Measurements from ENCODE around the gene SMIM14.
A peak's percentile ranks its signal among the peaks of the same experiment; 100 is the strongest.
"Not testable (repeated sequence)": the region's sequence is repeated elsewhere in the genome, so short reads cannot be mapped to it uniquely, and the experiment has no call there.

Gene SMIM14

DNA sequence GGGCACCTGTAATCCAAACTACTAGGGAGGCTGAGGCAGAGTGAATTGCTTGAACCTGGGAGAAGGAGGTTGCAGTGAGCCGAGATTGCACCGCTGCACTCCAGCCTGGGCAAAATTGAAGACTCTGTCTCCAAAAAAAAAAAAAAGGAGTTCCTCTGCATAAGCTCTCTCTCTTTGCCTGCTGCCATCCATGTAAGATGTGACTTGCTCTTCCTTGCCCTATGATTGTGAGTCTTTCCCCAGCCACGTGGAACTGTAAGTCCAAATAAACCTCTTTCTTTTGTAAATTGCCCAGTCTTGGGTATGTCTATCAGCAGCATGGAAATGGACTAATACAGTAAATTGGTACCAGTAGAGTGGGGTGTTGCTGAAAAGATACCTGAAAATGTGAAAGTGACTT, 106.4 kb downstream of the SMIM14 start:
- not testable (repeated sequence) for ATAC-seq, DNase-seq

DNA sequence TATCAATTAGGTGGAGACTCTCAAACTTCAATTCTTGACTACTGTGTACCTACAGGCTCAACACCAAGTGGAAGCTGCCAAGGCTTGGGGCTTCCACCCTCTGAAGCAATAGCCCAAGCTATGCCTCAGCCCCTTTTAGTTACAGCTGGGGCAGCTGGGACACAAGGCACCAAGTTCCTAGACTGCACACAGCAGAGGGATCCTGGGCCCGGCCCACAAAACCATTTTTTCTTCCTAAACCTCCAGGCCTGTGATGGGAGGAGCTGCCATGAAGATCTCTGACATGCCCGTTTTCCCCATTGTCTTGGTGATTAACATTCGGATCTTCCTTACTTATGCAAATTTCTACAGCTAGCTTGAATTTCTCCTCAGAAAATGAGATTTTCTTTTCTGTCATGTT, 108.0 kb downstream of the SMIM14 start:
- ATAC-seq = no peak
- no peak for DNase-seq

DNA sequence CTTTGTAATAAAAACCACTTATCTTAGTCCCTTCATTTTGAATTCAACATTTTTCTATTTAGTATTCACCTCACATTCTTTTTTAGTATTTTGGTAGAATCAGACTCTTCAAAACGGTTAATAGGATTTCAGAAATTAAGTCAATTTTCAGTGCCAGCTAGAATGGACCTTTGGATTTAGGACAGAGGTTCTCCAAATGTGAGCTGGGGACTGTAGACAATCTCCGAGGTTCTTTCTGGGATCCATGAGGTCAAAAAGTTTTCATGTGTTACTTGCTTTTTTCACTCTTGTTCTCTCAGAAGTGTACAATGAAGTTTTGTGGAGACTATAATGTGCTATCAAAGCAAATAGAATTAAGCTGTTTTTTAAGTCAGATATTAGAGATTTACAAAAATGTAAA, 109.1 kb downstream of the SMIM14 start:
- no peak for DNase-seq
- ATAC-seq = no peak

DNA sequence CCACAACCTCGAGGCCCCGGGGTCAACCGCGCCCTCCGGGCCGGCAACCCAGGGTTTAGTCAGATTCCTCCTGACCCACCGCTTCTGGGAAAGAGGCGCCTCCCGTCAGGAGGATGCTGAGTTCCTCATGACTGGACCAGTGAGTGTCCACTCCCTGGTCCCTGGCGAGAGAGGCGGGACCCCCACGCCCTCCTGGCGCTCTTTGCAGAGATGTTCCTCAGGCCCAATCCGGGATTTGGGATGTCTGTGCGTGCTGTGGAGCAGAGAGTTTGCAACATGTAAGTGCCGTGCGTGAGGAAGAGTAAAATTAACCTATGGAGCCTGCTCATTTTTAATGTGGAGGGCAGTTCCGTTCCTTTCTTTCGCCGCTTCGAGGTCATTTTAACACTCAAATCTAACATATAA, 110.6 kb downstream of the SMIM14 start:
- DNase-seq = no peak
- no peak for ATAC-seq

DNA sequence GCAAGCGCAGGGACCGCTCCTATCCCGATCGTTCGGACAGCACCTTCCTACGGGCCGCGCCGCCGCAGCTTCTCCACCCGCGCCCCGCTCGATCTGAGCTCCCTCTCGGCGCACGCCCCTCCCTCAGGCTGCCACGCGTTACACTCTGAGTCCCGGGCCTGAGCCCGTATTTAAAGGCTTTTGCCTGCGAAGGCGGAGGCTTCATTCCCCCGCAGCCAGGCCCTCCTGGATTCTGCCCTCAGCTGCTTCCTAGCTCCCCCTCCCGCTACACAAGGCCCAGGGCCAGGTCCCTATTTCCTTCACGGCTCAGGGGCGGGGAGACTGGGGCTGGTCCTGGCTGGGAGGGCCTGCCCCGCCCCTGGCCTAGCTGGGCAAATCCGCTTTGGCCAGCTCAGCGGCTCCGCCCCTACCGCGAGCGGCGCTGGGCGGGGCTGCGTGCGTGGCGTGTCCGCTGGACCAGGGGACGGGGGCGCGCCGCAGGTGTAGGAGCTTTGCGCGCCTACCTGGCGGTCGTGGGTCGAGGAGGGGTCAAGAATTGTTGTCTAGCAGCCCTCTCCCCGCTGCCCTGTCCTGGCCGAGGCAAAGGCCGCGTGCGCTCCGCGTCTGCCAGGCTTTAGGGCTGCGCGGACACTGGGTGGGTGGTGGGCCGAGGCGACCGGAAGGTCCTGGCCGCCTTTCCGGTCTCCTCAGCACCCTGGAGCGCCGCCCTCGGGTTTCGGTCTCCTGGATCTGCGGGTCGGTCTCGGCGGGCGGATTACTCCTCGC, 111.2 kb downstream of the SMIM14 start, which contains the start of gene UGDH:
UGDH (minus strand) TSS at position 144 of the 765 bp plus-strand sequence. CDS start 5,927 bp downstream, outside the sequence.
- ATAC-seq = peak; percentile 100

DNA sequence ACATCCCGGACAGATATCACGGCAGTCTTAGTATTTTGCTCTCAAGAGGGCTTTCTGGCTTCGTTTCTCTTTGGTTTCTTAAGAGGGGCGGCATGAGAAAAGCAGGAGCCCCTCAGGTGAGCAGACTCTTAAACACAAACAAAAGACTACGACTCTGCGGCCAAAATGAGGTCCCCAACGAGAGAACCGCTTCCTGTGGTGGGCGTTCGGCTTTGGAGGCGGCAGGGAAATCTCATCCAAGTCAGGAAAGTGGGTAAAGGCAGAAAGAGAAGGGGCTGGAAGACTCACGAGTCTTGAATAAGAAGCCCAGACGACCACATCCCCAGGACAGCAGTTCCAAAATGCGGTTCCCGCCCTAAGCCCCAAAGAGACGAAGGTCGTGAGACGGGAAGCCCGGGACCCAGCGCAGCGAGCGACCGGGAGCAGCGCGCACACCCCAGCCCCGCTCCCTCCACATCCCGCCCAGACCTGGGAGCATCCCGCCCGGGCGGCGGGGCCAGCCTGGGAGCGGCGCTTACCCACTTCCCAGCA, 111.8 kb downstream of the SMIM14 start:
- ATAC-seq = peak; percentile 29

More for the DNA sequence above, 111.2 kb downstream of the SMIM14 start, which contains the start of gene UGDH:
- peak; percentile 94 for DNase-seq

DNA sequence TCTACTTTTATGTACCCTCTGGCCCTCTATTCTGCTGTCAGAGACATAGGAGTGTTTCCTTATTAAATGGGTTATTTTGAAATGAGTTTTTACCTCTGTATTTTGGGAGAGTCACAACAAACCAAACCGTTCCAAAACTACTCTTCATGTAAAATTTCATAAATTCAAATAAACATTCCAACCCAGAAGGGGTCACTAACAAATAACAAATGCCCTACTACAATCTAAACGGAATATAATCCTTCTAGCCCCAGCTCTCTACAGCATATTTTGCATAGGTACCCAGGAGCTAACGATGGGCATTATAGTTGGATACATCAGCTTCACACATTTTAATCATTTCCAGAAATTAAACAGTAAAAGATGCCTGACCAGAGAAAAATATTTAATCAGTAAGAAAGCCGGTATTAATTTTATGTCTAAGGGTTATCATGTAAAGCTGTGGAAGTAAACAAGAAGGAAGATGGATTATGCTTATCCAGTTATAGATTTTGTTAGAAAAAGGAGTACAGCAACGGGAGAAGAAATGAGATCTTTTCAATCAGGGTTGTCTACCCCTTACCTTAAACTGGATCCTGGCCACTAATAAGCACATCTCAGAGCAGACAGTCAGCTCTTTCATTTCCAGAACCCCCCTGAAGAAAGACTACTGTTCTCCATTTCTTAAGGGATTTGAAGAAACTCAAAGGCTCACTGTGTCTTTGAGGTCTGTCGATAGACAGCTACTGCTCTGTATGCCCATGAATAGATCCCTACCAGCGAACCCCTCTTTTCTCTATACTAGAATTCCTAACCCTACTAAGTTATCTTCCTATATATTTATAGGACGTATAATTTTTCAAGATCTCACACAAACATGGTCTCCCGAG, 112.6 kb downstream of the SMIM14 start:
- DNase-seq = no peak
- no peak for ATAC-seq

More for the DNA sequence above, 111.8 kb downstream of the SMIM14 start:
- DNase-seq = peak; percentile 50

DNA sequence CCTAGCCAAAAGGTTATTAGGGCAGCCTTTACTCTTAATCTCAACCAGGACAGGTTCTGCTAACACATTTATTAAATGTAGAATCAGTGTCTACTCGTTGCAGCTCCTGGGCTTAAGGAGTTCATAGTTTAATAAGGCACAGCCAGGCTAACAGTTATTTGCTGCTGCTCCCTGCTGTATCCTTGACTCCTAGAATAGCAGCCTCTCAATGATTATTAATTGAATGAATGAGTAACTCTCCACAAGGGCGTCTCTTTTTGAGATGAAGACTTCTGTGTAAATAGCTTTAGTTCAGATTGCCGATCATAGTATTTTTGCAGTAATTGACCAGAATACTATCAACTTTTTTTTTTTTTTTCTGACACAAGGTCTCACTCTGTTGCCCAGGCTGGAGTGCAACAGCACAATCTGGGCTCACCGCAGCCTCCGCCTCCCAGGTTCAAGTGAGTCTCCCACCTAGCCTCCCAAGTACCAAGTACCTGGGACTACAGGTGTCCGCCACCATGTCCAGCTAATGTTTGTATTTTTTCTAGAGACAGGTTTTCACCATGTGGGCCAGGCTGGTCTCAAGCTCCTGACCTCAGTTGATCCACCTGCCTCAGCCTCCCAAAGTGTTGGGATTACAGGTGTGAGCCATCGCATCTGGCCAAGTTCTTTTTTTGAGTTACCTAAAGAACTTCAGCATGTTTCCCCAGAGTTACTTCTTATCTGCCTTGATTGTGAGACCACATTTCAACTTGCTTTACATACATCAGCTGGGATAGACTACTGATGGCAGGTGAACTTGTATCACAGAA, 114.3 kb downstream of the SMIM14 start:
- DNase-seq (no peak), ATAC-seq (no peak)

DNA sequence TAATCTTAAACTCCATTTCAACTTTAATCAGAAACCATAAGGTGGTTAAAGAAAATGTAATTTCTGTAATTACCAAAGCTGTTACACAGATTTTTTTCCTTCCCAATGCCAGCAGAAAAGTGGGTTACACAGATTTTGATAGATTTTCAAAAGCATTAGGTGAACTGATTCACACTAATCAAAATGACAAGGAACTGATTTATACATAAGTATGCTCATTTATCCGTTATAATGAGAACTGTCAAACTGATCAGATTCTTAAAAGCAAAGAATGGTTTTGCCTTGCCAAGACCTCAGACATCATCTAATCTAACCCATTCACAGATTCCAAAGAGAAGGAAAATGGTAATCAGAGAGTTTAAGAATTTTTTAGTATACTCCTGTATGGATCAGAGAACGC, 116.6 kb downstream of the SMIM14 start:
- ATAC-seq = no peak
- DNase-seq = no peak

DNA sequence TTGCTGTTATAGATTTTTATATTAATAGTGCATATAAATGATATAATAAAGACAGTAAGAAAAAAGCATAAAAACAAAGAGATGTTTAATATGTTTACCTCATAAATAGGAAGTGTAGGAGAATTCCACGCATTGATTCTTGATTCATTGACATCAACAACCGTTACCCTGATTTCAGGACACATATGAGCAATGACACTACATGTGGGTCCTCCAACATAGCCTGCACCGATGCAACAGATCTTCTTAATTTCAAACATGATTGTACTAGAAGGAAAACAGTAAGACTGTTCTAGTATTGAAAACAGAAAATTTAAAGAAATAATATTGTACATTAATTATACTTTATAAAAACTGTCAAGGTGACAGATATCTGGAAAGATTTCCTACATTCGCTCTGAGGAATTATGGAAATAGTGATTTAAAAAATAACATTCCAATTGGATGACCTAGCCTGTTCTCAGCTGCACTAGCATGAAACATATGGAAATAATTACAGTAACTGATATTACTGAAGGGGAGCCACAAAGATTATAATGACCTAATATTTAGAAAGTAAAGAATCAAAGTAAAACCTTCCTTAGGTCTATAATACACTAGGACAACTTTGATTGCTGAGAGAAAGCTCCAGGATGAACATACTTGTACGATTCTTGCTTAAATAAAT, 117.3 kb downstream of the SMIM14 start:
- ATAC-seq (no peak), DNase-seq (no peak)

DNA sequence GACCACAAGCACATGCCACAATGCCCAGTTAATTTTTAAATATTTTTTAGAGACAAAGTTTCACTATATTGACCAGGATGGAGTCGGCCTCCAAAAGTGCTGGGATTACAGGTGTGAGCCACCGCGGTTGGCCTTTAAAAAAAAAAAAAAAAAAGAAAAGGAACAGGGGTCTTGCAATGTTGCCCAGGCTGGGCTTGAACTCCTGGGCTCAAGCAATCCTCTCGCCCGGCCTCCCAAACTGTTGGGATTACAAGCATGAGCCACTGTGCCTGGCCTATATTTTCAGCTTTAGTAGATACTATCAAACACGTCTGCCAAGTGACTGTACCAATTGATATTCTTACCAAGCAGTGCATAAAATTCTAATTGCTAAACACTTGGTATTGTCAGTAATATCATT, 120.2 kb downstream of the SMIM14 start:
- DNase-seq (no peak), ATAC-seq (no peak)

DNA sequence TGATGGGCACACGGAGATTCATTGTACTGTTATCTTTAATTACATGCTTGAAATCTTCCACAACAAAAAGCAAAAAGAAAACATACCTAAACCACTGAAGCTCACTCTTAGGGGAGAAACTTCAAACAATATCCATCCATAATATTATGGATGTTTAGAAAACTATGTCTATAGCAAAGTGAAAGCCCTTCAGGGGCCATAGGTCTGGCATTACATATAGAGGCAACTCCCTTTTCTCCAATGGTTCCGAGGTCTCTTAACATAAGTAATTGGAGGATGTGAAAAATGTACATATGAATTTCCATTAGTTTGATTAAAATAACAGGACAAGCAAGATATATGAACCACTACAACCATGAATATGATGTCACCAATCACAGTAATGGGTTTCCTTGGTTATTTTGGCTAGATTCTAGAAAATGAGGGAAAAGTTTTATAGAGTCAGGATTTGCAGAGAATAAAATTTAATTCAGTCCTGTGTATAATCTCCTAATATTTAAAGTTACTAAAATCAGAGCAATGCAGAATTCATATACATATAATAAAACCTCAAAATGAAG, 122.2 kb downstream of the SMIM14 start:
- ATAC-seq (no peak), DNase-seq (no peak)

DNA sequence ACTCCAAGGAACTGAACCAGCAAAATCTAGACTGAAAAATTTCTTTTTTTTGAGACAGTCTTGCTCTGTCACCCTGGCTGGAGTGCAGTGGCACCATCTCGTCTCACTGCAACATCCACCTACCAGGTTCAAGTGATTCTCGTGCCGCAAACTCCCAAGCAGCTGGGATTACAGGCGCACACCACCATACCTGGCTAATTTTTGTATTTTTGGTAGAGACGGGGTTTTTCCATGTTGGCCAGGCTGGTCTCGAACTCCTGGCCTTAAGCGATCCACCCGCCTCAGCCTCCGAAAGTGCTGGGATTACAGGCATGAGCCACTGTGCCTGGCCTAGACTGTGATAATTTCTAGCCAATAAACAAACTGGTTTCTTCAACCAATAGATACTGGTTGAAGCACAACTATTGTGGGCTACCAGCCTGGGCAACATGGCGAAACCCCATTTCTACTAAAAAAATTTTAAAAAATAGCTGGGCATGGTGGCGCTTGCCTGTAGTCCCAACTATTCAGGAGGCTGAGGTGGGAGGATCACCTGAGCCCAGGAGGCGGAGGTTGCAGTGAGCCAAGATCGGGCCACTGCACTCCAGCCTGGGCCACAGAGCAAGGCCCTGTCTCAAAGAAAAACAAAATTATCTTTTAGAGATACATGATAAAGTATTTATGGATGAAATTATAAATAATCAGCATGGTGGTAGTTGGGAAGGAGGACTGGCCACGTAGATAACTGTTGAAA, 122.8 kb downstream of the SMIM14 start:
- ATAC-seq, DNase-seq: not testable (repeated sequence)

DNA sequence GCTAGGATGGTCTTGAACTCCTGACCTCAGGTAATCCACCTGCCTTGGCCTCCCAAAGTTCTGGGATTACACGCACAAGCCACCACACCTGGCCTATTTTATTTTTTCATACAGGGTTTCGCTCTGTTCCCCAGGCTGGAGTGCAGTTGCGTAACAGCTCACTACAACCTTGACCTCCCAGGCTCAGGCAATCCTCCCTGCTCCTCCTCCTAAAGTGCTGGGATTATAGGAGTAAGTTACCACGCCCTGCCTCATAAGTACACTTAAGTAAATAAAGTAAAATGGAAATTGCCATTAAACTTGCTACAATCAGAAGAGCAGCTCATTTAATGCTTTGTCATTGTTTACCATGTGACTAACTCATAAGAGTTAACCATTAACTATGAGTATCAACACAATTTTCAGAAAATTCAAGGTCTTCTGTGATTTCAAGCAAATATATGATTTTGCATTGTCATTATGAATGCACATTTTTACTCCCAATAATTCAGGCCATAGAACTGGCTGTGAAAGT, 123.7 kb downstream of the SMIM14 start:
- no peak for ATAC-seq
- DNase-seq = no peak

DNA sequence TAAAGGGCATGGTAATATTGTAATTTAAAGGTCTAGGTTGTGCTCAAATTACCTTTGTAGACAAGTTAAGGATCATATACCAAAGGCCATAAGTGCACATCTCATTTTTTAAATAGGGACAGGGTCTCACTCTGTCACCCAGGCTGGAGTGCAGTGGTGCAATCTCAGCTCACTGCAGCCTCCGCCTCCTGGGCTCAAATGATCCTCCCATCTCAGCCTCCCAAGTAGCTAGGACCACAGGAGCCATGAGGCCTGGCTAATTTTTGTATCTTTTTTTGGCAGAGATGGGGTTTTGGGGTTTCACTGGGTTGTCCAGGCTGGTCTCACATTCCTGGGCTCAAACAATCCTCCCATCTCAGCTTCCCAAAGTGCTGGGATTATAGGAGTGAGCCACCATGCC, 124.4 kb downstream of the SMIM14 start:
- ATAC-seq, DNase-seq: not testable (repeated sequence)

DNA sequence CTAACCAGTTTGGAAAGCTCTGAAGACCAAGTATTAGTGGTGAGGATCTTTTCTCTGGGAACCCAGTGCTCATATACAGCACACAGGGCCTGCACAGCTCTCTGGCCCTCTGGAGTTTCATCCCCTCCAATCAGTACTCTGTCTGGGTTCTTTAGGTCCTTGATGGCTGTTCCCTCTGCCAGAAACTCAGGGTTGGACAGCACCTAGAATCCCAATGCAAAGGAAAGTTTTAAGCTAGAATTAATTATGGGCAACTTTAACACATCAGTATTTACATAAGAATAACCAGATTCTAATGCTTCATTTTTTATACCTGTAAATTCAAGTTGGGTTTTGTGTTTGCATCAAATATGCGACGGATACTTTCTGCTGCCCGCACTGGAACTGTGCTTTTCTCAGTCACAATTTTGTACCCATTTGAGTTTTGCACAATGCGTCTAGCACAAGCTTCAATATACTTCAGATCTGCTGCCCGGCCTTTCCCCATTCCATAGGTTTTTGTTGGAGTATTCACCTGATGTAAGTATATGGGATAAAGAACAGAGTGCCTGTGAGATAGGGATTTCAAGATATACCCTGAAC, 128.2 kb downstream of the SMIM14 start:
- no peak for DNase-seq
- no peak for ATAC-seq

DNA sequence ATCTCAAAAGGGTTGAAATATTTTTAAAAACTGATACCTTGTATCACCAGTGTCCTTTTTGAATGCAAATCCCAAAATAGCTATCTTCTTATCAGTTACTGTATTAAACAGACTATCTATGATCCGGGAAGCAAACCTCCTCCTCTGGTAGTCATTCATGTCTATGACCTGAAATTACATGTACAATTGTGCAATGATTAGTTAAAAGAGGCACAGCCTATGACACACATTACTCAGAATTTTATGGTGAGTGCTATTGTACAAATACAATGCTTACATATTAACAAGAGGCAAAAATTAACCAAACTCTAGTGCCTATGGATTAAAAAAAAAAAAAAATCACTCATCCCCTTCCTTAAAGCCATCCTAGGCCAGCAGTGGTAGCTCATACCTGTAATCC, 133.1 kb downstream of the SMIM14 start:
- DNase-seq (no peak), ATAC-seq (no peak)

DNA sequence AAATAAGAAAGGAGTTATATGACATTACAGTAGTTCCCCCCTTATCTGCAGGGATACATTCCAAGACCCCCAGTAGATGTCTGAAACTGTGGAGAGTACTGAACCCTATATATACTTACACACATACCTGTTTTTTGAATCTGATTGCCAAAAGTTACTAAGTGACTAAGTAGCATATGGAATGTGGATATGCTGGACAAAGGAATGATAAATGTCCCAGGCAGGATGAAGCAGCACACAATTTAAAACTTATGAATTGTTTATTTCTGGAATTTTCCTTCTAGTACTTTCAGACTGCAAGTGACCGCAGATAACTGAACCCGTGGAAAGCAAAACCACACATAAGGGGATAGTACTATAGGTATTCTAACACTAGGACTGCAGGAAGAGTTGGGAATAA, 134.1 kb downstream of the SMIM14 start:
- DNase-seq (no peak), ATAC-seq (no peak)

DNA sequence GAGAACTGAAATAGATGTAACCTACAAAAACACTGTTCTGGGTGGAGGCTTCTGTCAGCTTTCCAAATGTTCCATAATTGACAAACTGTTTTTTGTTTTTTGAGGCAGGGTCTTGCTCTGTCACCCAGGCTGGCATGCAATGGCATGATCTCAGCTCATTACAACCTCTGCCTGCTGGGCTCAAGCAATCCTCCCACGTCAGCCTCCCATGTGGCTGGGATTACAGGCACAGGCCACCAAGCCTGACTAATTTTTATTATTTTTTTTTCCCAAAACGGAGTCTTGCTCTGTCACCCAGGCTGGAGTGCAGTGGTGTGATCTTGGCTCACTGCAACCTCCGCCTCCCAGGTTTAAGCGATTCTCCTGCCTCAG, 136.0 kb downstream of the SMIM14 start:
- ATAC-seq, DNase-seq: not testable (repeated sequence)
